NCI-H345 (cell line): ENCODE measurements around the gene OR2H2.

Experiments
- DNase-seq: peaks from one replicate; lab custom pipeline; 2025; lab: John Stamatoyannopoulos, UW

The OR2H2 gene

GRCh38 chr6:29584821-29585220 is at the start of gene OR2H2:
Gene OR2H2 (plus strand): TSS chr6:29585121. CDS start chr6:29587945, 2,824 bp downstream.
- DNase-seq = no peak

GRCh38 chr6:29537714-29538403 is 47.1 kb upstream of the OR2H2 start:
- no peak for DNase-seq

- DNase-seq = no peak
These were observed 37.3 kb upstream of the OR2H2 start for GRCh38 chr6:29547573-29547972.

- DNase-seq = no peak
These were observed 32.3 kb upstream of the OR2H2 start for GRCh38 chr6:29552512-29553051.

- DNase-seq = no peak
These were observed 31.5 kb upstream of the OR2H2 start for GRCh38 chr6:29553268-29554057.

GRCh38 chr6:29554764-29555163 is 30.2 kb upstream of the OR2H2 start:
- no peak for DNase-seq

- no peak for DNase-seq
These were observed 27.6 kb upstream of the OR2H2 start for GRCh38 chr6:29557320-29557719.

GRCh38 chr6:29558439-29559079 is 26.4 kb upstream of the OR2H2 start:
- DNase-seq = no peak

GRCh38 chr6:29559524-29560287 is 25.2 kb upstream of the OR2H2 start, which contains the start of gene UBD:
Gene UBD (minus strand): TSS chr6:29559732. CDS start chr6:29559701, 31 bp downstream.
- no peak for DNase-seq

GRCh38 chr6:29561091-29561490 is 23.8 kb upstream of the OR2H2 start:
- DNase-seq = no peak

- no peak for DNase-seq
These were observed 23.2 kb upstream of the OR2H2 start for GRCh38 chr6:29561606-29562181.

GRCh38 chr6:29563435-29563965 is 21.4 kb upstream of the OR2H2 start:
- no peak for DNase-seq

GRCh38 chr6:29564875-29565274 is 20.0 kb upstream of the OR2H2 start:
- DNase-seq = no peak

GRCh38 chr6:29566856-29567255 is 18.1 kb upstream of the OR2H2 start:
- DNase-seq = no peak

GRCh38 chr6:29567541-29567940 is 17.4 kb upstream of the OR2H2 start:
- DNase-seq = no peak

GRCh38 chr6:29567991-29568390 is 16.9 kb upstream of the OR2H2 start:
- no peak for DNase-seq

GRCh38 chr6:29576056-29576455 is 8.9 kb upstream of the OR2H2 start:
- DNase-seq = no peak

- no peak for DNase-seq
These were observed 7.4 kb upstream of the OR2H2 start for GRCh38 chr6:29577544-29577943.

- peak; percentile 18 for DNase-seq
These were observed 4.6 kb downstream of the OR2H2 start for GRCh38 chr6:29589423-29590048.

GRCh38 chr6:29590218-29590808 is 5.4 kb downstream of the OR2H2 start:
- DNase-seq = no peak
